Measurements from ENCODE around the gene EIF3A.

The EIF3A gene

DNA sequence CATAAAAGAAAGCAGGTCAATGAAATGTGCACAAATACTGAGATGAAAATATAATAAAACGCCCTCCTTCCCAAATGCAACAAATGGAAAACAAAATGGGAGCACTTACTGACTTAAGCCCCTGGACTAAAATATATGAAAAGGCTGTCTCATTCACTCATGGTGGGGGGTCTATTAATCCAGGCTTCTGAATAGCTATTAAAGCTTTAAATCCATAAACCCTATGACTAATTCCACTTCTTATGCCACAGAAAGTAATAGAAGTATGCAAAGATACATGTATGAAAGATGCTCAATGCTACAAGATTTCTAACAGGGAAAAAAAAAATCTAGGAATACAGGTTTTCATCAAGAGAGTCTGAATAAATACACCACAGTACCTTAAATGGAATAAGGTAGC lies 20.5 kb downstream of the EIF3A start:
- TF ChIP-seq, protein P1, sequence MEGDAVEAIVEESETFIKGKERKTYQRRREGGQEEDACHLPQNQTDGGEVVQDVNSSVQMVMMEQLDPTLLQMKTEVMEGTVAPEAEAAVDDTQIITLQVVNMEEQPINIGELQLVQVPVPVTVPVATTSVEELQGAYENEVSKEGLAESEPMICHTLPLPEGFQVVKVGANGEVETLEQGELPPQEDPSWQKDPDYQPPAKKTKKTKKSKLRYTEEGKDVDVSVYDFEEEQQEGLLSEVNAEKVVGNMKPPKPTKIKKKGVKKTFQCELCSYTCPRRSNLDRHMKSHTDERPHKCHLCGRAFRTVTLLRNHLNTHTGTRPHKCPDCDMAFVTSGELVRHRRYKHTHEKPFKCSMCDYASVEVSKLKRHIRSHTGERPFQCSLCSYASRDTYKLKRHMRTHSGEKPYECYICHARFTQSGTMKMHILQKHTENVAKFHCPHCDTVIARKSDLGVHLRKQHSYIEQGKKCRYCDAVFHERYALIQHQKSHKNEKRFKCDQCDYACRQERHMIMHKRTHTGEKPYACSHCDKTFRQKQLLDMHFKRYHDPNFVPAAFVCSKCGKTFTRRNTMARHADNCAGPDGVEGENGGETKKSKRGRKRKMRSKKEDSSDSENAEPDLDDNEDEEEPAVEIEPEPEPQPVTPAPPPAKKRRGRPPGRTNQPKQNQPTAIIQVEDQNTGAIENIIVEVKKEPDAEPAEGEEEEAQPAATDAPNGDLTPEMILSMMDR (IDR thresholded peaks at IDR 0.05; ENCODE audit: low read depth, low read length) = no peak
- DNase-seq (ENCODE audit: low read depth in 2 of 2) = no peak
- no peak overlapping the region for H3K4me3 ChIP-seq (replicated peaks in 1 of 2; ENCODE audit: low read depth in 2 of 2, low read length in 2 of 2)

DNA sequence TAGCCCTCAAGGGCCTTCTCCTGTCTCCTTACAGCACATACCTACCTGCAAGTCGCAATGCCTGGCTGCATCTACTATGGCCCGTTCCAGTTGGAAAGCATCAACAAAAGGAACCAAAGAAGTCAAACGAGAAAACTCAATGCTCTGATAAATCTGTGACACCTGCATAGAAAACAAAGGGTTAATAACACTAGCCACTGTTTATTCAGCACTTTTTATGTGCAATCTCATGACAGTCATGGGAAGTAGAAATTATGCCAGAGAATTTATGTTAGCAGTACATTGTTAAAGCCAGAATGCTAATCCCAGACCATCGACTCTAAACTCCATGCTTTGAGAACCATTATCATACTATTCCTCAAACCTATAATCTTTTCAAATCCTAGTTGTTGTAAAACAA lies 21.1 kb downstream of the EIF3A start:
- TF ChIP-seq, protein P1 (IDR thresholded peaks at IDR 0.05; ENCODE audit: low read depth, low read length) = no peak
- no peak for DNase-seq (ENCODE audit: low read depth in 2 of 2)

DNA sequence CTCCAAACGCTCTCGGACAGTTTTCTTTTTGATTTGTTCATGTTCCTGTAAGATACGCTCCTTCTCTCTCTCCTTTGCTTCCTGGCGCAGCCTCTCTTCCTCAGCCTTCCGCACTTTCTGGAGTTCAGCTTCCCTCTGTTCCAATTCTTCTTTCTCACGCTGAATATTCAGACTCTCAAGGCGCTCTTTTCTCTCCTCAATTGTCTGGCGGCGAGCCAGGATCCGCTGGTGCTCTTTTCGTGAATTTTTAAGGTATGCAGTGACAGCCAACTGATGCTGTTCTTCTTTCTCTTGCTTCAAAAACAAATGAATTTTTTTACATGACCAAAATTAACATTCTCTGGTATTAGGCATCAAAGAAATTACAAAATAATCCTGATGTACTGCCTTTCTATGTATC lies 22.6 kb downstream of the EIF3A start:
- DNase-seq (ENCODE audit: low read depth in 2 of 2) = no peak
- H3K4me3 ChIP-seq (replicated peaks in 1 of 2; ENCODE audit: low read depth in 2 of 2, low read length in 2 of 2) = no peak overlapping the region
- TF ChIP-seq, protein P1 (IDR thresholded peaks at IDR 0.05; ENCODE audit: low read depth, low read length) = no peak

More for the DNA sequence above, 21.1 kb downstream of the EIF3A start:
- H3K4me3 ChIP-seq (replicated peaks in 1 of 2; ENCODE audit: low read depth in 2 of 2, low read length in 2 of 2) = no peak overlapping the region

DNA sequence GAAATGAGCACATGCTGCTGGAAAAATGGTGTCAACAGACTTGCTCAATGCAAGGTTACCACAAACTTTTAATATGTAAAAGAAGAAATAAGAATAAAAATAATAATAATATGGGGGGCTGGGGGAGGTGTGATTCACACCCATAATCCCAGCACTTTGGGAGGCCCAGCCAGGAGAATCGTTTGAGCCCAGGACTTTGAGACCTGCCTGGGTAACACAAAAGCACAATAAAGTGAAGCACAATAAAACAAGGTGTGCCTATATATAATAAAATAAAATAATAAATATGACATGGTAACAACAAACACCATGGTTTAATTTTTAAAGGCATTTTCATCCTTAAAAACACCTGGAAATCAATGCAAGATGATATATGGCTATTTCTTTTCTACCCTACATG lies 25.1 kb downstream of the EIF3A start:
- no peak for DNase-seq (ENCODE audit: low read depth in 2 of 2)
- TF ChIP-seq, protein P1 (IDR thresholded peaks at IDR 0.05; ENCODE audit: low read depth, low read length) = no peak
- no peak overlapping the region for H3K4me3 ChIP-seq (replicated peaks in 1 of 2; ENCODE audit: low read depth in 2 of 2, low read length in 2 of 2)

DNA sequence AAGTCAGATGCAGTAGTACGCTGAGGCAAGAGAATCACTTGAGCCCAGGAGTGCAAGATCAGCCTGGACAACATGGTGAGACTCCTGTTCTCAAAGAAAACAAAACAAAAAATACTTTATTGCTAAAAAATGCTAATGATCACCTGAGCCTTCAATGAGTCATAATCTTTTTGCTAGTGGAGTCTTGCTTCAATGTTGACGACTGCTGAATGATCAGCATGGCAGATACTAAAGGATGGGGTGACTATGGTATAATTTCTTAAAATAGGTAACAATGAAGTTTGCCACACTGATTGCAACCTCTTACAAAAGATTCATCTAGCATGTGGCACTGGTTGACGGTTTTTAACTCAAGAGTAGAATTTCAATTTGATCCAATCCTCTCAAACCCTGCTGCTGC lies 28.8 kb downstream of the EIF3A start:
- no peak for DNase-seq (ENCODE audit: low read depth in 2 of 2)
- TF ChIP-seq, protein P1 (IDR thresholded peaks at IDR 0.05; ENCODE audit: low read depth, low read length) = no peak
- no peak overlapping the region for H3K4me3 ChIP-seq (replicated peaks in 1 of 2; ENCODE audit: low read depth in 2 of 2, low read length in 2 of 2)

DNA sequence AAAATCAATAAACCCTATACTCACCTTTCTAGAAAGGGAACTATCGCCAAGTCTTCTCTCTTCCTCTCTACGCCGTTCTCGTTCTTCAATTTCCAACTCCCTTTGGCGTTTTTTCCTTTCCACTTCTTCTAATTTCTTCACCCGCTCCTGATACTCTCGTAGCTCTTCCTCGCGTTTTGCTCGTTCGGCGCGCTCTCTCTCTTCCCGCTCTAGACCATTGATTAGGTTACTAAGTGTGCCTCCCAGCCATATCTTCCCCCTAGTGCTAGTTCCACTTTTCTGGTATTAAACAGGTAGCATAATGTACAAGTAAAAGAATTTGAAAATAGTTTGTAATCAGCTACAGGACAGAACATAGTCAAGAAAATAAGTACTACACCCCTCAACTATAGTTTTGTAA lies 30.8 kb downstream of the EIF3A start:
- TF ChIP-seq, protein P1 (IDR thresholded peaks at IDR 0.05; ENCODE audit: low read depth, low read length) = no peak
- DNase-seq (ENCODE audit: low read depth in 2 of 2) = no peak
- no peak overlapping the region for H3K4me3 ChIP-seq (replicated peaks in 1 of 2; ENCODE audit: low read depth in 2 of 2, low read length in 2 of 2)

DNA sequence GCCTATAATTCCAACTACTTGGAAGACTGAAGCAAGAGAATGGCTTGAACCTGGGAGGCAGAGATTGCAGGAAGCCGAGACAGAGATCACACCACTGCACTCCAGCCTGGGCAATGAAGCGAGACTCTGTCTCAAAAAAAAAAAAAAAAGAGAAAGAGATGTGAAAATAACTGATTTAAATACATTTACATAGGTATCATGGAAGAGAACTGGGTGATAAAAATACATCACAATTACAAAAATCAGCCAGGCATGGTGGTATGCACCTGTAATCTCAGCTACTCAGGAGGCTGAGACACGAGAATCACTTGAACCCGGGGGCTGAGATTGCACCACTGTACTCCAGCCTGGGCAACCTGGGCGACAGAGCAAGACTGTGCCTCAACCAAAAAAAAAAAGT lies 31.3 kb downstream of the EIF3A start:
- no peak for DNase-seq (ENCODE audit: low read depth in 2 of 2)
- no peak overlapping the region for H3K4me3 ChIP-seq (replicated peaks in 1 of 2; ENCODE audit: low read depth in 2 of 2, low read length in 2 of 2)
- TF ChIP-seq, protein P1 (IDR thresholded peaks at IDR 0.05; ENCODE audit: low read depth, low read length) = no peak
